D721Med (cell line): ENCODE results near the gene CAMK2N1.

ENCODE experiments used
- DNase-seq: peaks from one replicate; pipeline ENCODE4 v3.0.0; 2011; ENCODE audit warnings: low spot score; ENCODE audit not compliant: insufficient read length
- FAIRE-seq: peaks from 2 replicates; lab custom pipeline; 2011; peaks lifted over from hg19 to GRCh38; lab: Jason Lieb, UNC
- TF ChIP-seq, protein P1 (sequence below): IDR thresholded peaks from 2 replicates; pipeline ENCODE4 v1.5.1; 2012; ENCODE audit warnings: mild to moderate bottlenecking, control low read depth; ENCODE audit not compliant: insufficient read depth; ENCODE audit errors: missing control alignments

The CAMK2N1 gene

DNA sequence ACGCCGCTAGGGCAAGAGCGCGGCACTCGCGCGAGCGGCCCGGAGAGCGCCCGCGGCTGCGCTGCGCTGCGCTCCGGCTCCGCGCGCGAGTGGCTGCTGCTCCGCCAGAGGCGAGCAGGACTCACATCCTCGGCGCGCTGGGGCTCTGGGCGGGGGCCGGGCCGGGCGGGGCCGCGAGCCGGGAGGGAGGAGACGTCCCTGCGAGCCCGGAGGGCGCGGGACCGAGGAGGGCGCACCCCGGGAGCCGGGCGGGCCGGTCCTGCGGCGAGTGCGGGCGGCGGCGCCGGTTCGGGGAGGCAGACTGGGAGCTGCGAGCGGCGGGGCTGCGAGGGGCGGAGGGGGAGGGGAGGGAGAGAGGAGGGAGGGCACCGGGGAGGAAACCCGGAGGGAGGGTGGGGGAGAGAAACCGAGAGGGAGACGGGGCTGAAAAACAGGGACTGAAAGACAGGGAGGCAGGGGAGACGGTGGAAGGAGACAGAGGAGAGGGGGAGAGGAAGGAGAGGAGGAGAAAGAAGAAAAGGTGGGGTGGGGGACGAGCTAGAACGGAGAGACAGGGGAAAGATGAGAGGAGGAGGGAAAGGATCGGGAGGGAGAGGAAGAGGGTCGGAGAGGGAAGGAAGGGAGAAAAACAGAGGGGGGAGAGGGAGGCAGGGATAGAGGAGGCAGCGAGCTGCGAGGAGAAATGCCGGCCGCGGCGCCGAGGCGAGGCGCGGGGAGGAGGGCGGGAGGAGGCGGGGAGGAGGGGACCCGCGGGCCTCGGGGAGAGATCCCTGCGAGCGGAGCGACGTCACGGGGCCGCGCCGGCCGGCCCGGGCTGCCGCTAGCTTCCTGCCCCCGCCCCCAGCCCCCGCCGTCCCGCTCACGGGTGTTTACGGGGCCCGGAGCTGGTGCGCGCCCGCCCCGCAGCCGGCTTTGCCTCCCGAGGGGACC, at the start of gene CAMK2N1:
CAMK2N1 (minus strand) TSS at position 684 of the 930 bp plus-strand sequence. CDS start 831 bp downstream, outside the sequence.
- FAIRE-seq, result no peak
- TF ChIP-seq, protein P1, sequence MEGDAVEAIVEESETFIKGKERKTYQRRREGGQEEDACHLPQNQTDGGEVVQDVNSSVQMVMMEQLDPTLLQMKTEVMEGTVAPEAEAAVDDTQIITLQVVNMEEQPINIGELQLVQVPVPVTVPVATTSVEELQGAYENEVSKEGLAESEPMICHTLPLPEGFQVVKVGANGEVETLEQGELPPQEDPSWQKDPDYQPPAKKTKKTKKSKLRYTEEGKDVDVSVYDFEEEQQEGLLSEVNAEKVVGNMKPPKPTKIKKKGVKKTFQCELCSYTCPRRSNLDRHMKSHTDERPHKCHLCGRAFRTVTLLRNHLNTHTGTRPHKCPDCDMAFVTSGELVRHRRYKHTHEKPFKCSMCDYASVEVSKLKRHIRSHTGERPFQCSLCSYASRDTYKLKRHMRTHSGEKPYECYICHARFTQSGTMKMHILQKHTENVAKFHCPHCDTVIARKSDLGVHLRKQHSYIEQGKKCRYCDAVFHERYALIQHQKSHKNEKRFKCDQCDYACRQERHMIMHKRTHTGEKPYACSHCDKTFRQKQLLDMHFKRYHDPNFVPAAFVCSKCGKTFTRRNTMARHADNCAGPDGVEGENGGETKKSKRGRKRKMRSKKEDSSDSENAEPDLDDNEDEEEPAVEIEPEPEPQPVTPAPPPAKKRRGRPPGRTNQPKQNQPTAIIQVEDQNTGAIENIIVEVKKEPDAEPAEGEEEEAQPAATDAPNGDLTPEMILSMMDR, result no peak
- DNase-seq, result peak; percentile 48

DNA sequence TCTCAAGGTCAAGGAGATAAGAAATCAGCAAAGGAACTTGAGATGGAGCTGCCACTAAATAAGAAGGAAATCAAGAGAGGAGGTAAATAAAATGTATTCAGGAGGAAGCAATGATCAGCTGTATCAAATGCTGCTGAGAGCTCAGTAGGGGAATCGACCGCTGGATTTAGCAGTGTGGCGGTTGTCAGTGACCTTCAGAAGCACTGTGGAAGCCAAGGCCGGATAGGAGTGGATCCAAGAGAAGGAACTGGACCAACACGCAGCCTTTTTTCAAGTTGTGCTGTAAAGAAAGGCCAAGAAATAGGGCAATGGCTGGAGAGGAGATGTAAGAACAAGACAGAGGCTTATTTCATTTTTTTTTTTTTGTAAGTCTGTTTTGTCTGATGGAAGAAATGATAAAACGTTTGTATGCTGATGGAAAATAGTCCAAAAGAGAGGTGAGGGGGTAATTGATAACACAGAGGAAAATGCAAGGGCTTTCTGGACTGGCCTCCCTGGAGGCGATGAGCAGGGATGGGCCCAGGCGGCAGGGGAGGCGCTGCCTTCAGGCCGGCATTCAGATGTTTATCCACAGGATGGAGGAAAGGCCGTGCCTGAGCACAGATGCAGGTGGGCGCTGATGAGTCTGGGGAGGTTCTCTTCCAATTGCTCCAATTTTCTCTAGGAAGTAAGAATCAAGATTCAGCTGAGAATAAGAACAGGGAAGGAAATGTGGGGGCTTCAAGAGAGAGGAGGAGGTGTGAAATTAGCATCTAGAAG, 48.8 kb upstream of the CAMK2N1 start:
- TF ChIP-seq, protein P1, result no peak
- FAIRE-seq (no peak), DNase-seq (no peak)

DNA sequence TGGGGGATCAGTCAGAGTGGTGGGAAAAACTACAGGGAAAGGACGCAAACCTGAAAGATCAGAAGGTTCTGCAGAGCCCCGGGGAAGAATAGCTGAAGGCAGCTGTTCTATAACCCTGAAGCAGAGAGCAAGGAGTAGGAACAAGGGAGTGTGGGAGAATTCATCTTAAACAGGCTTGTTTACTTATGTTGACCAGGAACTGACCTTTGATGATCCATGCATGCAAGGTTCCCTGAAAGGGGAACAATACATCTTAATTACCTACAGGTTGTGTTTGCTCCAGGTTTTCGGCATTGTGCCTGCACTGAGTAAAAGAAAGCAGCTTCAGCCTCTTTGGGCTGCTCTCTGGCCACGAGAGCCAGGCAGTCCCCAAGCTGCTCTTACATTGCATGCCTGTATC, 47.6 kb upstream of the CAMK2N1 start:
- DNase-seq, result no peak
- FAIRE-seq, result no peak
- TF ChIP-seq, protein P1, result no peak

DNA sequence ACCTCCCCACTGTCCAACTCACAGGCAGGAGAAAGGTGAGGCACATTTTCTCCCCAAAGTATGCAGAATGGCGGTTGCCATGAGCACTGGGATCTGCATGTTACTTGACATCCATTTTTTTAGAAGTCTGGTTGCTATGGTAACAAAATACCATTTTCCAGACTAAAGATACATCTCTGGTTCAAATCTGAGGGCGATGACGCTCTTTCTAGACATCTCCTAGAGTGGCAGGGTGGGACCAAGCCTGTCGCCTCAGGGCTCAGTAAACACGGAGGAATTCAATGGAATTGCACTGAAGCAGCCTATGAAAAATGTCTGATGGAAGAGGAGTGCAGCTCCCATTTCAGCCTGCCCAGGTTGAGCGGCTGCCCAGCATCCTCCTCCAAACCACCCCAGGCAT, 44.9 kb upstream of the CAMK2N1 start:
- no peak for FAIRE-seq
- DNase-seq, result no peak

DNA sequence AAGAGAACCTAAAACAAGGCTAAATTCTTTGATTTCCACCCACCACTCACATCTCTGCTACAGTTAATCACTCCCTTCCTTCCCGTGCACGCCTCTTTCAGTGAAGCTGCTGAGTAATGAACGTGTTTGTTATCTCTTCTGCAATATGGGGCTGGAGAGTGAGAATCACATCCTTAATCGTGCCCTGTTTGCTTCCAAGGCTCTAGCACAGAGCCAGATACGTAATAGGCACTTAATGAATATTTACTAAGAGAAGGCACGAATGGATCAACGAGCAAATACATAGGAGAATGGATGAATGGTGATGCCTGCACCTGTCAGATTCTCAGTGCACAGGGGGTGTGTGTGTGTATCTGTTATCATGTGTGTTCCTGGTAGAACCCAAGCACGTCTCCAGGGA, 44.3 kb upstream of the CAMK2N1 start:
- no peak for DNase-seq
- no peak for FAIRE-seq
- TF ChIP-seq, protein P1, result no peak

More for the DNA sequence above, 44.9 kb upstream of the CAMK2N1 start:
- TF ChIP-seq, protein P1, result no peak

DNA sequence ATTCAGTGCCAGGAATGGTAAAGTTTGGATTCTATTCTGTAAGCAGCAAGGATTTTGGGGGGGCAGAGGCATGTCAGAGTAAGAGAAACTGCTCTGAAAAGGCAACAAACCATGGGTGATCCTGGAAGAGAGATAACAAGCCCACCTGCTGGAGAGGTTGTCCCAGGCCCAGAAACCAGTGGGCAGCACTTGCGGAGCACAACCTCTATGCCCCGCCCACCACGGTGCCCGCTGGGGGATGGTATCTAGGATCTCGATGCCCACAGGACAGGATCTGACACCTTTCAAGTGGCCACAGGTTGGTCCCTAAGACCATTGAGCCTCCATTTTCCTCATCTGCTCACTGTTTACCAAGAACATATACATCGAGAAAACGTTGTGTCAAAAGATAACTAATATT, 42.2 kb upstream of the CAMK2N1 start:
- FAIRE-seq (no peak), DNase-seq (no peak)
- TF ChIP-seq, protein P1, result no peak
